WI38 (cell line): ENCODE results near the gene ERFE.

Source experiments
- H3K4me3 ChIP-seq: 2 replicates; pipeline ENCODE4 v1.5.1; 2011; ENCODE audit warnings: low read depth, mild to moderate bottlenecking, control low read depth, low read length
- TF ChIP-seq, protein P1 (sequence below): IDR thresholded peaks from 2 replicates; pipeline ENCODE4 v1.5.1; 2012; ENCODE audit warnings: low read depth, mild to moderate bottlenecking, control low read depth, low read length

Gene ERFE

DNA sequence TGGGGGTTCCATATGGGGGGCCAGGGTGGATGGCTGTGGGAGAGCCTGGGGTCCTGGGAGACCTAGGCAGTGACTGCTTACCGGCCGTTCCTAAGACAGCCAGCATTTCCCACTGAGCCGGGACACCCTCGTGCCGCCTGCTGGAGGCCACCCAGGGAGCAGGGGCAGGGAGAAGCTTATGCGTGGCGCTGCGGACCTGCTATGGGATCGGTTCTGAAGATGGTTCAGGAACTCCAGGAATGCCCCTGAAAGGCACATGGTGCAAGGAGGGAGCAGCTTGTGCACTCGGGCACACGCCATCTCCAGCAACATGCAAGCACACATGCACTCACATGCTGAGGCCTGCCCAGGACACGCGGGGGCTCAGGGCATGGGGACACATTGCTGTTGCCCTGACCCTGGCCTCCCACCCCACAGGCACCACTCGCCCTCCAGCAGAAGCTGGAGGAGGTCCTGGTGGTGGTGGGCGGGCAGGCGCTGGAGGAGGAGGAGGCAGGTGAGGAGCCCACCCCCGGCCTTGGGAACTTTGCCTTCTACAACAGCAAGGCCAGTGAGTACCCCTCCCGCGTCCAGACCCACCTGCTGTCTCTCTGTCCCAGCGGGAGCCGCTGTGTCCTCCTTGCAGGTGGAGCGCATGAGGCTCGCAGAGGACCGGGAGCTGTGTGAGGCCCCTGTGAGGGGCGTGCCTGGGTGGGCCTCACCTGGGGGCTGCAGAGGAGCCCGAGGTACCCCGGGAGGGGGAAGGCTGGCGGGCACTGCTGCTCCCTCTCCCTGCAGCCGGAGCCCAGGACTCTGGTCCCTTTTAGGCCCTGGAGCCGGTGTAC, 16.2 kb upstream of the ERFE start:
- no peak overlapping the region for H3K4me3 ChIP-seq
- TF ChIP-seq, protein P1, sequence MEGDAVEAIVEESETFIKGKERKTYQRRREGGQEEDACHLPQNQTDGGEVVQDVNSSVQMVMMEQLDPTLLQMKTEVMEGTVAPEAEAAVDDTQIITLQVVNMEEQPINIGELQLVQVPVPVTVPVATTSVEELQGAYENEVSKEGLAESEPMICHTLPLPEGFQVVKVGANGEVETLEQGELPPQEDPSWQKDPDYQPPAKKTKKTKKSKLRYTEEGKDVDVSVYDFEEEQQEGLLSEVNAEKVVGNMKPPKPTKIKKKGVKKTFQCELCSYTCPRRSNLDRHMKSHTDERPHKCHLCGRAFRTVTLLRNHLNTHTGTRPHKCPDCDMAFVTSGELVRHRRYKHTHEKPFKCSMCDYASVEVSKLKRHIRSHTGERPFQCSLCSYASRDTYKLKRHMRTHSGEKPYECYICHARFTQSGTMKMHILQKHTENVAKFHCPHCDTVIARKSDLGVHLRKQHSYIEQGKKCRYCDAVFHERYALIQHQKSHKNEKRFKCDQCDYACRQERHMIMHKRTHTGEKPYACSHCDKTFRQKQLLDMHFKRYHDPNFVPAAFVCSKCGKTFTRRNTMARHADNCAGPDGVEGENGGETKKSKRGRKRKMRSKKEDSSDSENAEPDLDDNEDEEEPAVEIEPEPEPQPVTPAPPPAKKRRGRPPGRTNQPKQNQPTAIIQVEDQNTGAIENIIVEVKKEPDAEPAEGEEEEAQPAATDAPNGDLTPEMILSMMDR = no peak

DNA sequence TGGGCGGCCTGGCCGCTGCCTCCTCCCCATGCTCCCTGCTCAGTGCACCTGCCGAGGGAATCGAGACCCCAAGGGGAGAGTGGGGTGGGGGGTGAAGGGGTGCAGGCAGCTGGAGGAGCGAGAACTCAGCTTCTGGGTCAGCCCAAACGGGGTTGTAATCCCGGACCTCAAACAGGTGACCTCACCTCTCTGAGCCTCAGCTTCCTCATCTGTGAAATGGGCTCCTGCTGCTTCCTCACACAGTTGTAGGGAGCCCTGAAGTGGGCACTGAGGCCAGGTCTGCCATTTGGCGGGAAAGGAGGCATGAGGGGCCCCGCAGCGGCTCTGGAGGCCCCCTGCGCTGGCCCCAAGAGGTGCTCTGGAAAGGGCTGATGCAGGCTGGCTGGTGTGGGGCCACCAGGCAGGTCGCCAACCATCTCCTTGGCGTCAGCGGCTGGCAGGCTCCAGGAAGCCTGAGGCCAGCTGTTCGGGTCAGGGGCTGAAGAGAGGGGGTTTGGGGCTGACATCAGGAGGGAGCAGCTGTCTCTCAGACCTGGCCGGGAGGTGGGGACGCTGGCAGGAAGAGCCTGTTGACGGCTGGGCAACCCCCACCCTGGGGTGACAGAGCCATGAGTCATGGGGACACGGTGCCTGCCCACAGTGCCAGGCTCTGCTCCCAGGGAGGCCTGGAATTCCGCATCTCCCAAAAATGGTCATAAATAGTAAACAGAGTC, 15.4 kb upstream of the ERFE start:
- TF ChIP-seq, protein P1 = no peak
- H3K4me3 ChIP-seq = no peak overlapping the region

DNA sequence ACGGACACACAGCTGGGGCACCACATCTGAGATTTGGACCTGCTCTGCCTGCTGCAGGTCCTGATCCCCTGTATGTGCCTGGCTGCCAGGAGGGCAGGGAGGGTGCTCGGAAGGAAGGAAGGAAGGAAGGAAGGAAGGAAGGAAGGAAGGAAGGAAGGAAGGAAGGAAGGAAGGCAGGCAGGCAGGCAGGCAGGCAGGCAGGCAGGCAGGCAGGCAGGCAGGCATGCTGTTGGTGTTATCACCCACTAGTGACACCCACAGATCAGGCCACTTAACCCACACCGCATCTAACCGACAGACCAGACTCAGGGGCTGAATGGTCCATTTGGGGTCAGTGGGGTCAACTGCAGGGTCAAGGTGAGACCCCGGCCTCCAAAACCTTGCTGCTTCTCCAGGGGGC, 14.5 kb upstream of the ERFE start:
- TF ChIP-seq, protein P1 = no peak
- no peak overlapping the region for H3K4me3 ChIP-seq

DNA sequence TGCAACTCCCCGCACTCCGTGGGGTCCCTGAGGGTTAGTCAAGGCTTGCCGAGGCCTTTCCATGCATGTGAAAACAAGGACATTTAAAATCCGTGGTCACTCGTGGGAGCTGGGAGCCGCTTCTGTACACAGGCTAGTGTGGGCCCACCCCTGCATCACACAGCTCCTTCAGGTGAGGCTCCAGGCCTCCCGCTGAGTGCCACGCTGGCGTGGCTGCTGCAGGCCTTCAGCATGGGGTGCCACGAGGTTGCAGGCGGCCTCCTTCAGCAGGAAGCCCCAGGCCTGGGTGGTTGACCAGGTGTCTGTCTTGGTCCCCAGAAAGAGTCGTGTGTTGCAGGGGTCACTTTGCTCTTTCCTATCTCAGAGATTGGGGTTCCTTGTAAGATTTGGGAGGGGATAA, 13.7 kb upstream of the ERFE start:
- H3K4me3 ChIP-seq = no peak overlapping the region
- TF ChIP-seq, protein P1 = no peak

DNA sequence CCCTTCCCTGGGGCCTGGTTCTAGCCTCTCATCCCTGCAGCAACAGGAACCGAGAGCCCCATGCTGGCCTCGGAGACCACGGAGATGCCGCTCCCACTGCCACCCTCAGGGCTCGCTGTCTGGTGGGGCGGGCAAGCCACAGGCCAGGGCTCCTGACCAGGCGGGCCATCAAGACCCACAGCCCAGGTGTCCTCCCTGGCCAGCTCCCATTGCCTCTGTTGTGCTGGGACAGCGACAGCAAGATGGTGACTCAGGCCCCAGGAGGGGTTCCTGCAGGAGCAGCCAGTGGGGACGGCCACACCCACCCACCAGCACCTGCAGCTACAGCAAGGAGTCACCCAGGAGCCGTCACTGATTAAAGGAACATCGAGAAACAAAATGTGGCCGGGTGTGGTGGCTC, 12.9 kb upstream of the ERFE start:
- H3K4me3 ChIP-seq = no peak overlapping the region
- TF ChIP-seq, protein P1 = no peak

DNA sequence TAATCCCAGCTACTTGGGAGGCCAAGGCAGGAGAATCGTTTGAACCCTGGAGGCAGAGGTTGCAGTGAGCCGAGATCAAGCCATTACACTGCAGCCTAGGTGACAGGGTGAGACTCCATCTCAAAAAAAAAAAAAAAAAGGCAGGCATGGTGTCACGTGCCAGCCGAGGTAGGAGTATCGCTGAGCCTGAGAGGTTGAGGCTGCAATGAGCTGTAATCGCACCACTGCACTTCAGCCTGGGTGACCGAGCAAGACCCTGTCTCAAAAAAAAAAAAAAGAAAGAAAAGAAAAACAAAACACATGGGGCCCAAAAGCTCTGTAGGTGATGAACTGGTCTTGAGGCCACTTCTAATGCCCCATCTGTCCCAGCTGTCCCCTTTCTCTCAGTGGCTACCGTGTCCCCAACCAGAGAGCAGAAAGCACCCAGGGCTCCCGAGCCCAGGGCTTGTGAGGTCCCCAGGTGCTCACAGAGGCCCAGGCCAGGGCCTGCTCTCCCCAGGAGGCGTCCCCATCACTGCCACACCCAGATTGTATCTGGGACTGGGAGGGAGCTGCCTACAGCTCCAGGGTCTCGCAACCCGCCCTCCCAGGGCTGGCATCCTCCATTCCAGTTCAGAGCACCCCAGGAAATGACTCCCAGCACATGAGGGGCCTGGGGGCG, 11.8 kb upstream of the ERFE start:
- TF ChIP-seq, protein P1 = no peak
- H3K4me3 ChIP-seq = no peak overlapping the region

DNA sequence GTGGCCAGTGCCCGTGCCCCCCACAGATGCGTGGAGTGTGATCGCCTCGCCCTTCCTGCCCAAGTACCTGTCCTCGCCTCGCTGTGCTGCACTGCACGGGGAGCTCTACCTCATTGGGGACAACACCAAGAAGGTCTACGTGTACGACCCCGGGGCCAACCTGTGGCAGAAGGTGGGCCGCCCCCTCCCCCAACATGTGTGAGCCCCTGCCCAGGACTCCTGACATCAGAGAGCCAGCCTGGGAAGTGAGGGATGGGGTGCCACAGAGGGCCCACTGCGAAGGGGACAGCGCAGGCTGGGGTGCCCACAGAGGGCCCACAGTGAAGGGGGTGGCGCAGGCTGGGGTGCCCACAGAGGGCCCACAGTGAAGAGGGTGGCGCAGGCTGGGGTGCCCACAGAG, 9.8 kb upstream of the ERFE start:
- TF ChIP-seq, protein P1 = no peak
- H3K4me3 ChIP-seq = no peak overlapping the region
